Keratinocyte (primary cell): Measurements from ENCODE around the gene BCL2L12. TPM values are rescaled to one million over a fixed set of nuclear protein-coding genes. Genes with fewer than 3 reads are reported as not detected.

Experiments
- DNase-seq: peaks from one replicate; pipeline ENCODE4 v3.0.0-alpha.2; 2011; ENCODE audit warnings: low read depth, missing footprints, low spot score
- FAIRE-seq: peaks from 2 replicates; lab custom pipeline; 2011; peaks lifted over from hg19 to GRCh38; lab: Jason Lieb, UNC
- H2AFZ ChIP-seq: 2 replicates; pipeline ENCODE4 v1.6.0; 2012; ENCODE audit warnings: low read length, control low read depth, inconsistent platforms; ENCODE audit not compliant: control insufficient read depth
- H3K27ac ChIP-seq: 2 replicates; pipeline ENCODE4 v1.5.1; 2011; ENCODE audit warnings: low read length; ENCODE audit not compliant: control insufficient read depth, insufficient read depth
- H3K27me3 ChIP-seq: 3 replicates; pipeline ENCODE4 v1.6.0; 2011; ENCODE audit warnings: low read length; ENCODE audit not compliant: control insufficient read depth, insufficient read depth; ENCODE audit errors: extremely low read depth
- H3K36me3 ChIP-seq, 2 experiments: 2 replicates in 1 of 2; 3 replicates in 1 of 2; pipeline ENCODE4 v1.5.1; 2011; ENCODE audit warnings: low read length in 2 of 2, mild to moderate bottlenecking in 1 of 2; ENCODE audit not compliant: control insufficient read depth in 2 of 2, insufficient read depth in 2 of 2; ENCODE audit errors: extremely low read depth in 1 of 2
- H3K4me1 ChIP-seq: 3 replicates; pipeline ENCODE4 v1.5.1; 2011; ENCODE audit warnings: low read length; ENCODE audit not compliant: control insufficient read depth, insufficient read depth; ENCODE audit errors: extremely low read depth
- H3K4me2 ChIP-seq: 3 replicates; pipeline ENCODE4 v1.6.0; 2011; ENCODE audit warnings: low read depth, low read length; ENCODE audit not compliant: control insufficient read depth, insufficient read depth; ENCODE audit errors: extremely low read depth
- H3K4me3 ChIP-seq, 3 experiments: fragments of 200-600 bp in 1 of 3; sonication (generic) in 1 of 3; 2 replicates in 2 of 3; 3 replicates in 1 of 3; pipeline ENCODE4 v1.5.1; 2011 to 2016; ENCODE audit warnings: low read length in 3 of 3, mild to moderate bottlenecking in 3 of 3, control low read depth in 2 of 3, inconsistent platforms in 1 of 3, low read depth in 1 of 3, mixed read lengths in 1 of 3, mixed run types in 1 of 3, moderate library complexity in 1 of 3; ENCODE audit not compliant: control insufficient read depth in 2 of 3, insufficient read depth in 2 of 3; ENCODE audit errors: extremely low read depth in 1 of 3
- H3K79me2 ChIP-seq: 2 replicates; pipeline ENCODE4 v1.6.0; 2012; ENCODE audit warnings: low read length; ENCODE audit not compliant: control insufficient read depth, insufficient read depth
- H3K9ac ChIP-seq: 3 replicates; pipeline ENCODE4 v1.6.0; 2011; ENCODE audit warnings: low read length; ENCODE audit not compliant: control insufficient read depth, insufficient read depth; ENCODE audit errors: extremely low read depth
- H3K9me1 ChIP-seq: 3 replicates; pipeline ENCODE4 v1.6.0; 2011; ENCODE audit warnings: low read length; ENCODE audit not compliant: control insufficient read depth, insufficient read depth; ENCODE audit errors: extremely low read depth
- H3K9me3 ChIP-seq: 2 replicates; pipeline ENCODE4 v1.5.1; 2012; ENCODE audit warnings: low read depth, low read length; ENCODE audit not compliant: control insufficient read depth
- H4K20me1 ChIP-seq: 3 replicates; pipeline ENCODE4 v1.6.0; 2011; ENCODE audit warnings: low read length; ENCODE audit not compliant: control insufficient read depth, insufficient read depth; ENCODE audit errors: extremely low read depth
- EZH2 ChIP-seq: IDR thresholded peaks from one replicate; pipeline ENCODE4 v1.6.1; 2012; ENCODE audit warnings: inconsistent platforms, mild to moderate bottlenecking, low read length, moderate library complexity
- dilution Hi-C: fragments of 300-500 bp; cut with MboI; formaldehyde crosslinking; loops from one replicate; pipeline ENCODE4 v1.7.0; 2020; ENCODE audit warnings: low sequenced_read_pairs; ENCODE audit not compliant: extremely low pct_ligation_motif_present
- polyA plus RNA-seq, 5 experiments: library from polyadenylated mRNA; depleted of rRNA in 3 of 5; stranded (reverse) in 3 of 5; stranded (forward) in 1 of 5; unstranded in 1 of 5; fragments of >200 nt; gene quantifications; 1 replicate in 1 of 5; 2 replicates in 3 of 5; 3 replicates in 1 of 5; pipeline versions ENCODE4 v1.2.1 to v1.2.3, GENCODE V29; 2011 to 2012; ENCODE audit warnings: missing spikeins in 2 of 5, low read depth in 1 of 5, low replicate concordance in 1 of 5
- TF ChIP-seq, protein P1 (sequence below), 3 experiments: IDR thresholded peaks in 1 of 3; conservative IDR thresholded peaks in 1 of 3; optimal IDR thresholded peaks in 1 of 3; 2 replicates in 2 of 3; 3 replicates in 1 of 3; pipeline versions ENCODE3 to v1.5.1; 2011; ENCODE audit warnings: low read length in 3 of 3, mild to moderate bottlenecking in 3 of 3, moderate library complexity in 2 of 3, control low read depth in 1 of 3, inconsistent platforms in 1 of 3; ENCODE audit not compliant: insufficient read depth in 2 of 3; ENCODE audit errors: extremely low read depth in 1 of 3

BCL2L12 gene
- polyA plus RNA-seq, 1 donor (not counting 4 experiments of a cell fraction or from before 2014, with no cell fraction given), result 14.8 TPM

DNA sequence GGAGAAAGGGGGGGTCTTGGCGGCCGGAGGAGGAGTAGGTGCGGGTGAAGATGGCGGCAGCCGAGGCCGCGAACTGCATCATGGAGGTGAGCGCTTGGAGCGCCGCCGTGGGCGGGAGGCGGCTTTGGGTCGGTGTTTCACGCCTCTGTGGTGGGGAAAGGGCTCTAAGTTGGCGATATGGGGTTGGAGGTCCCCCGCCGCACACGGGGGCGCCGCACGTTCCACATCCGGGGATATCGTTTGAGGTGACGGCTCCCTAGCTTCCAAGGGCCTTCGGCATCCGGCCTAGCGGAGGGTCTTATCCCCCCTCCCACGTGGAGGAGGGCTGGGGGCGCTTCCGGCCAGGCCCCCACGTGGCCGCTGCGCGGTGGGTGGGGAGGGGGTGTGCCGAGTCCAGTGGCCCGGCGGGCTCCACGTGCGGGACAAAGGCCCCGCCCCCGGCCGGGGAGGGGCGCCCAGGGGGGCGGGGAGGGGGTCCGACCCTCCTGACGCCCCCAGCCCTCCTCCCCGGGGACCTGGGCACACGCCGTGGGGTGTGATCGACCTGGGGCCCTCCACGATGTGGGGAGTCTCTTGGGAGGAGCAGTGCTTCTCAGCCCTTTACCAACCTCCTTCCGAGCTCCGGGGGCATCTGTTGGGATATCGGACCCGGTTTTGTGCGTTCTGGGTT lies 11.6 kb downstream of the BCL2L12 start, which contains the start of gene PRMT1:
TSS of gene PRMT1 (plus strand) at position 41 of the 670 bp plus-strand sequence. CDS start at position 51, 10 bp downstream.
- Histone ChIP-seq H3K27me3 (no peaks in the 10 kb centered on the region), H3K9ac (peak within 1 kb of the TSS; percentile 99), H3K4me1 (peaks cover 24% of the 10 kb centered on the region), H3K4me2 (peak within 1 kb of the TSS; percentile 98), H3K79me2 (peaks cover 47% of the 10 kb centered on the region), H3K9me3 (no peaks in the 10 kb centered on the region), H3K27ac (peak within 1 kb of the TSS; percentile 99), H3K9me1 (no peaks in the 10 kb centered on the region), H2AFZ (peak within 1 kb of the TSS; percentile 99), H3K36me3 (peaks cover 16% of the 10 kb centered on the region in 2 experiments), H3K4me3 (peak within 1 kb of the TSS; percentile 90 to 97 (median 96)), H4K20me1 (peaks cover 27% of the 10 kb centered on the region)
- dilution Hi-C loops, result no loop called here
- DNase-seq, result no peak
- FAIRE-seq, result no peak
- TF ChIP-seq, protein P1, sequence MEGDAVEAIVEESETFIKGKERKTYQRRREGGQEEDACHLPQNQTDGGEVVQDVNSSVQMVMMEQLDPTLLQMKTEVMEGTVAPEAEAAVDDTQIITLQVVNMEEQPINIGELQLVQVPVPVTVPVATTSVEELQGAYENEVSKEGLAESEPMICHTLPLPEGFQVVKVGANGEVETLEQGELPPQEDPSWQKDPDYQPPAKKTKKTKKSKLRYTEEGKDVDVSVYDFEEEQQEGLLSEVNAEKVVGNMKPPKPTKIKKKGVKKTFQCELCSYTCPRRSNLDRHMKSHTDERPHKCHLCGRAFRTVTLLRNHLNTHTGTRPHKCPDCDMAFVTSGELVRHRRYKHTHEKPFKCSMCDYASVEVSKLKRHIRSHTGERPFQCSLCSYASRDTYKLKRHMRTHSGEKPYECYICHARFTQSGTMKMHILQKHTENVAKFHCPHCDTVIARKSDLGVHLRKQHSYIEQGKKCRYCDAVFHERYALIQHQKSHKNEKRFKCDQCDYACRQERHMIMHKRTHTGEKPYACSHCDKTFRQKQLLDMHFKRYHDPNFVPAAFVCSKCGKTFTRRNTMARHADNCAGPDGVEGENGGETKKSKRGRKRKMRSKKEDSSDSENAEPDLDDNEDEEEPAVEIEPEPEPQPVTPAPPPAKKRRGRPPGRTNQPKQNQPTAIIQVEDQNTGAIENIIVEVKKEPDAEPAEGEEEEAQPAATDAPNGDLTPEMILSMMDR (optimal IDR thresholded peaks at IDR 0.05 in 1 of 3, IDR thresholded peaks at IDR 0.05 in 1 of 3, conservative IDR thresholded peaks at IDR 0.05 in 1 of 3; ENCODE audit: extremely low read depth in 1 of 3, insufficient read depth in 2 of 3, low read length in 3 of 3), result no peak
- no peak for TF ChIP-seq EZH2

DNA sequence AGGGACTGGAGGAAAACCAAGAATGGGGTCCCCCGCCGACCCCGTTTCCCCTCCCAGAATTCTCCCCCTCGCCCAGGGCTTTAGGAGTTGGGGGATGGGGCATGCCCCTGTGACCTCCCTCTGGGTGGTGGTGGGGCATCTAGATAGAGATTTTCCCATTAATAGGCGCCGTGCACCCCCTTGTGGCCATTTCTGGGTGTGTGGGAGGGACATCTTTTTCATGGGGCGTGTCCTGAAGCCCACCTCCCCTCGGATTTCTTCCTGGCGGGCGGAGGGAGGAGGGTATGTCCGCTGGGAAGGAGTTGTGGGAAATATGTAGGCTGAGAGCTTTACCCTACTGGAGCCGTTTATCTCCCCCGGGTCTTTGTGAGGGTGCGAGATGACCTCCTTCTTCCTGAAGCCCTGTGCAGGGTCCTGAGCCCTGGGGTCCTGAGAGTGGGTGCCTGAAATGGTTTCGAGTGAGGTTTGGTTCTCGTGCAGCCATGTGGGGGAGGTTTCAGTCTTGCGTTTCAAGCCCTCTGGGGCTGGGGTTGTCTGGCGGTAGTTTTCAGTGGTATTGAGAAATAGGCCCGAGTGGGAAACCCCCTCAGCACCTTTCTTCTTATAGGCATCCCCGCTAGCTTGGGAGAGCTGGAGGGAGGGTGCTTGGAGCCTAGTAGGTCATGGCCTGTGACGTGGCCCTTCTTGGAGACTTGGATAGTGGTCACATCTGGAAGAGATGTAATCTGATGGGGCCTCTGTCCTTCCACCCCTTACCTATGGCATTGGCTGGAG lies 12.4 kb downstream of the BCL2L12 start:
- no peak for FAIRE-seq
- dilution Hi-C loops, result no loop called here

More for the DNA sequence above, 12.4 kb downstream of the BCL2L12 start:
- Histone ChIP-seq H2AFZ (no peak overlapping the region), H3K27ac (peak overlapping the region; percentile 99), H3K9me1 (no peaks in the 10 kb centered on the region), H3K4me3 (peak overlapping the region; percentile 90 to 97 (median 96)), H4K20me1 (peaks cover 27% of the 10 kb centered on the region), H3K4me1 (peaks cover 24% of the 10 kb centered on the region), H3K36me3 (peaks cover 17 to 19% of the 10 kb centered on the region in 2 experiments), H3K79me2 (peaks cover 48% of the 10 kb centered on the region), H3K9me3 (no peaks in the 10 kb centered on the region), H3K9ac (peak overlapping the region; percentile 99), H3K27me3 (no peaks in the 10 kb centered on the region), H3K4me2 (peak overlapping the region; percentile 98)
- TF ChIP-seq EZH2, result no peak
- TF ChIP-seq, protein P1 (optimal IDR thresholded peaks at IDR 0.05 in 1 of 3, IDR thresholded peaks at IDR 0.05 in 1 of 3, conservative IDR thresholded peaks at IDR 0.05 in 1 of 3; ENCODE audit: extremely low read depth in 1 of 3, insufficient read depth in 2 of 3, low read length in 3 of 3), result peak; percentile 59 to 77 (median 71)
- DNase-seq, result no peak
